SK-N-SH treated with all-trans-retinoic acid at 6 μM for 48 hours (cell line): Measurements from ENCODE around the gene OLFML2A.

Experiments used
- ATAC-seq: fragments of 200-7000 bp; cut with Tn5 transposase; 3 replicates; pipeline ENCODE4 v1.9.1; 2020; ENCODE audit warnings: mild to moderate bottlenecking, moderate library complexity
- ARNTL ChIP-seq: fragments of 450-650 bp; formaldehyde crosslinking; IDR thresholded peaks from 2 replicates; pipeline ENCODE4 v1.5.0; 2020; ENCODE audit warnings: low read depth, mild to moderate bottlenecking, moderate library complexity, borderline replicate concordance
- BACH2 ChIP-seq: fragments of 250-450 bp; sonication (Bioruptor Pico); IDR thresholded peaks from 2 replicates; pipeline ENCODE4 v1.9.0; 2021; ENCODE audit warnings: mild to moderate bottlenecking, borderline replicate concordance
- CSDC2 ChIP-seq: fragments of 250-450 bp; sonication (Bioruptor Pico); IDR thresholded peaks from 2 replicates; pipeline ENCODE4 v1.5.0; 2020; ENCODE audit warnings: mild to moderate bottlenecking, moderate library complexity
- ESRRG ChIP-seq: fragments of 250-450 bp; sonication (Bioruptor Pico); IDR thresholded peaks from 2 replicates; pipeline ENCODE4 v1.6.1; 2021; ENCODE audit warnings: mild to moderate bottlenecking
- GLIS3 ChIP-seq: fragments of 250-450 bp; sonication (Bioruptor Pico); IDR thresholded peaks from 2 replicates; pipeline ENCODE4 v1.5.0; 2020; ENCODE audit warnings: mild to moderate bottlenecking, moderate library complexity
- ISL1 ChIP-seq: fragments of 250-450 bp; sonication (Bioruptor Pico); IDR thresholded peaks from 2 replicates; pipeline ENCODE4 v2.1.2; 2022; ENCODE audit warnings: mild to moderate bottlenecking, moderate library complexity
- OSR1 ChIP-seq: fragments of 250-450 bp; sonication (Bioruptor Pico); IDR thresholded peaks from 2 replicates; pipeline ENCODE4 v1.8.0; 2022; ENCODE audit warnings: moderate library complexity, mild to moderate bottlenecking, inconsistent platforms
- PPARA ChIP-seq: fragments of 250-450 bp; sonication (Bioruptor Pico); IDR thresholded peaks from 2 replicates; pipeline ENCODE4 v1.5.0; 2020; ENCODE audit warnings: mild to moderate bottlenecking, borderline replicate concordance
- RARB ChIP-seq: fragments of 250-450 bp; sonication (Bioruptor Pico); IDR thresholded peaks from 2 replicates; pipeline ENCODE4 v1.8.0; 2021; ENCODE audit warnings: mild to moderate bottlenecking, moderate library complexity
- TCF4 ChIP-seq: fragments of 250-450 bp; sonication (Bioruptor Pico); IDR thresholded peaks from 2 replicates; pipeline ENCODE4 v1.8.0; 2021; ENCODE audit warnings: mild to moderate bottlenecking, moderate library complexity, borderline replicate concordance
- TOX ChIP-seq: fragments of 250-450 bp; sonication (Bioruptor Pico); IDR thresholded peaks from 2 replicates; pipeline ENCODE4 v1.8.0; 2021; ENCODE audit warnings: mild to moderate bottlenecking, moderate library complexity, borderline replicate concordance
- ZC3H10 ChIP-seq: fragments of 250-450 bp; sonication (Bioruptor Pico); IDR thresholded peaks from 2 replicates; pipeline ENCODE4 v1.5.1; 2021; ENCODE audit warnings: mild to moderate bottlenecking, moderate library complexity
- ZFP30 ChIP-seq: fragments of 450-650 bp; formaldehyde crosslinking; IDR thresholded peaks from 2 replicates; pipeline ENCODE4 v1.5.0; 2022; ENCODE audit warnings: mild to moderate bottlenecking, moderate library complexity
- ZNF565 ChIP-seq: fragments of 450-650 bp; formaldehyde crosslinking; conservative IDR thresholded peaks from 2 replicates; pipeline ENCODE4 v1.5.0; 2020; ENCODE audit warnings: low read depth, mild to moderate bottlenecking, moderate library complexity
- ZNF70 ChIP-seq: fragments of 450-650 bp; formaldehyde crosslinking; IDR thresholded peaks from 2 replicates; pipeline ENCODE4 v1.5.0; 2020; ENCODE audit warnings: mild to moderate bottlenecking, moderate library complexity
- ZNF8 ChIP-seq: fragments of 450-650 bp; formaldehyde crosslinking; IDR thresholded peaks from 2 replicates; pipeline ENCODE4 v1.5.0; 2020; ENCODE audit warnings: mild to moderate bottlenecking, moderate library complexity
- TF ChIP-seq, protein P1 (sequence below): fragments of 250-450 bp; sonication (Bioruptor Pico); IDR thresholded peaks from 2 replicates; pipeline ENCODE4 v1.5.1; 2020; ENCODE audit warnings: low read depth, mild to moderate bottlenecking, moderate library complexity
- TF ChIP-seq, protein P2 (sequence below): fragments of 250-450 bp; sonication (Bioruptor Pico); IDR thresholded peaks from 2 replicates; pipeline ENCODE4 v1.8.0; 2020; ENCODE audit warnings: mild to moderate bottlenecking, moderate library complexity, borderline replicate concordance
- TF ChIP-seq, protein P3 (sequence below): fragments of 250-450 bp; sonication (Bioruptor Pico); IDR thresholded peaks from 2 replicates; pipeline ENCODE4 v1.8.0; 2021; ENCODE audit warnings: low read depth, mild to moderate bottlenecking, moderate library complexity, borderline replicate concordance
- TF ChIP-seq, protein P4 (sequence below): fragments of 250-450 bp; sonication (Bioruptor Pico); IDR thresholded peaks from 2 replicates; pipeline ENCODE4 v1.5.1; 2021; ENCODE audit warnings: mild to moderate bottlenecking, moderate library complexity
- TF ChIP-seq, protein P5 (sequence below): fragments of 250-450 bp; sonication (Bioruptor Pico); IDR thresholded peaks from 2 replicates; pipeline ENCODE4 v1.5.0; 2020; ENCODE audit warnings: mild to moderate bottlenecking, moderate library complexity

Gene OLFML2A

DNA sequence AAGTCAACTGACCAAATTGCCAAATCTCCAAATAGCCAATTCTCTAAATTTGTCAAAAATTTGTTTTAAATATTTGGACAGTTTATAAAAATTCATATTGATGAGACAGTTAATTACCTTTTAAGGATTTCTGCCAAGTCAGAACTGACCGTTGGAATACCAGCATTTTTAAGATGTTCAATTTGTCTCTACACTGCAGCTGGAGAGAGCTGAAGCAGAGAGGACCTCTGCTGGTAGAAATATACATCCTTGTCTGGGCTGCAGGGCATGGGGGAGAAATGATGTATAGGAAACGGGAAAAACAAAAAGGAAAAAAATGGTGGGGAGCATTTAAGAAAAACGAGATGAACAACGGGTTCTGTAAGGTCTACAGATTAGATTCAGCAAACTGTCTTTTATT is 22.6 kb upstream of the OLFML2A start:
- TF ChIP-seq PPARA (CRISPR knock-in tag) = no peak
- TF ChIP-seq, protein P1, sequence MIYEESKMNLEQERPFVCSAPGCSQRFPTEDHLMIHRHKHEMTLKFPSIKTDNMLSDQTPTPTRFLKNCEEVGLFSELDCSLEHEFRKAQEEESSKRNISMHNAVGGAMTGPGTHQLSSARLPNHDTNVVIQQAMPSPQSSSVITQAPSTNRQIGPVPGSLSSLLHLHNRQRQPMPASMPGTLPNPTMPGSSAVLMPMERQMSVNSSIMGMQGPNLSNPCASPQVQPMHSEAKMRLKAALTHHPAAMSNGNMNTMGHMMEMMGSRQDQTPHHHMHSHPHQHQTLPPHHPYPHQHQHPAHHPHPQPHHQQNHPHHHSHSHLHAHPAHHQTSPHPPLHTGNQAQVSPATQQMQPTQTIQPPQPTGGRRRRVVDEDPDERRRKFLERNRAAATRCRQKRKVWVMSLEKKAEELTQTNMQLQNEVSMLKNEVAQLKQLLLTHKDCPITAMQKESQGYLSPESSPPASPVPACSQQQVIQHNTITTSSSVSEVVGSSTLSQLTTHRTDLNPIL = no peak
- TF ChIP-seq ZC3H10 (CRISPR knock-in tag) = no peak
- no peak for TF ChIP-seq ARNTL (CRISPR knock-in tag)
- no peak for TF ChIP-seq CSDC2 (CRISPR knock-in tag)
- TF ChIP-seq, protein P2, sequence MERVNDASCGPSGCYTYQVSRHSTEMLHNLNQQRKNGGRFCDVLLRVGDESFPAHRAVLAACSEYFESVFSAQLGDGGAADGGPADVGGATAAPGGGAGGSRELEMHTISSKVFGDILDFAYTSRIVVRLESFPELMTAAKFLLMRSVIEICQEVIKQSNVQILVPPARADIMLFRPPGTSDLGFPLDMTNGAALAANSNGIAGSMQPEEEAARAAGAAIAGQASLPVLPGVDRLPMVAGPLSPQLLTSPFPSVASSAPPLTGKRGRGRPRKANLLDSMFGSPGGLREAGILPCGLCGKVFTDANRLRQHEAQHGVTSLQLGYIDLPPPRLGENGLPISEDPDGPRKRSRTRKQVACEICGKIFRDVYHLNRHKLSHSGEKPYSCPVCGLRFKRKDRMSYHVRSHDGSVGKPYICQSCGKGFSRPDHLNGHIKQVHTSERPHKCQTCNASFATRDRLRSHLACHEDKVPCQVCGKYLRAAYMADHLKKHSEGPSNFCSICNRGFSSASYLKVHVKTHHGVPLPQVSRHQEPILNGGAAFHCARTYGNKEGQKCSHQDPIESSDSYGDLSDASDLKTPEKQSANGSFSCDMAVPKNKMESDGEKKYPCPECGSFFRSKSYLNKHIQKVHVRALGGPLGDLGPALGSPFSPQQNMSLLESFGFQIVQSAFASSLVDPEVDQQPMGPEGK (CRISPR knock-in tag) = no peak
- peak; percentile 85 for ATAC-seq

DNA sequence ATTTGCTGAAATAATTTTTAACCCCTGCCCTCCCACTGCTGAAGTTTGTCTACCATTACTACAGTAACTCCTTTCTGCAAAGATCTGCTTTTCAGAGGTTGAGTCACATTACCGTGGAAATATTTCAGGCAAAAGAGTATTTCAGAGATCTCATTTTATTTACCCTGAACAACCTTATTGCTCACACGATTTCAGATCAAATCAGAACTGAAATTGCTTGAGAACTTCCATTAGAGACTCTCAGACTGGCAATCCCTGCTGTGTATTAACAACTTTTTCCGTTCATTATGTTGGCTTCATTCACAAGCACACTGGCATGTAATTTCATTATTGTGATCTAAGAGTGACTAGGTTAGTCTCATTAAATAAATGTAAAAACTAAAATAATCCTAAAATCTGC is 21.9 kb upstream of the OLFML2A start:
- TF ChIP-seq ESRRG (CRISPR knock-in tag) (no peak), ZNF70 (CRISPR knock-in tag) (no peak), ZFP30 (no peak), PPARA (CRISPR knock-in tag) (no peak), BACH2 (CRISPR knock-in tag) (no peak), GLIS3 (no peak), ZNF565 (CRISPR knock-in tag) (no peak), RARB (CRISPR knock-in tag) (no peak), ZC3H10 (CRISPR knock-in tag) (no peak), ISL1 (CRISPR knock-in tag) (no peak), TOX (no peak), OSR1 (CRISPR knock-in tag) (no peak), TCF4 (CRISPR knock-in tag) (no peak), CSDC2 (CRISPR knock-in tag) (no peak), ZNF8 (CRISPR knock-in tag) (no peak), ARNTL (CRISPR knock-in tag) (no peak)
- TF ChIP-seq, protein P2 (CRISPR knock-in tag) = no peak
- TF ChIP-seq, protein P3, sequence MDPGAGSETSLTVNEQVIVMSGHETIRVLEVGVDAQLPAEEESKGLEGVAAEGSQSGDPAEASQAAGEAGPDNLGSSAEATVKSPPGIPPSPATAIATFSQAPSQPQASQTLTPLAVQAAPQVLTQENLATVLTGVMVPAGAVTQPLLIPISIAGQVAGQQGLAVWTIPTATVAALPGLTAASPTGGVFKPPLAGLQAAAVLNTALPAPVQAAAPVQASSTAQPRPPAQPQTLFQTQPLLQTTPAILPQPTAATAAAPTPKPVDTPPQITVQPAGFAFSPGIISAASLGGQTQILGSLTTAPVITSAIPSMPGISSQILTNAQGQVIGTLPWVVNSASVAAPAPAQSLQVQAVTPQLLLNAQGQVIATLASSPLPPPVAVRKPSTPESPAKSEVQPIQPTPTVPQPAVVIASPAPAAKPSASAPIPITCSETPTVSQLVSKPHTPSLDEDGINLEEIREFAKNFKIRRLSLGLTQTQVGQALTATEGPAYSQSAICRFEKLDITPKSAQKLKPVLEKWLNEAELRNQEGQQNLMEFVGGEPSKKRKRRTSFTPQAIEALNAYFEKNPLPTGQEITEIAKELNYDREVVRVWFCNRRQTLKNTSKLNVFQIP (CRISPR knock-in tag) = no peak
- ATAC-seq = no peak

DNA sequence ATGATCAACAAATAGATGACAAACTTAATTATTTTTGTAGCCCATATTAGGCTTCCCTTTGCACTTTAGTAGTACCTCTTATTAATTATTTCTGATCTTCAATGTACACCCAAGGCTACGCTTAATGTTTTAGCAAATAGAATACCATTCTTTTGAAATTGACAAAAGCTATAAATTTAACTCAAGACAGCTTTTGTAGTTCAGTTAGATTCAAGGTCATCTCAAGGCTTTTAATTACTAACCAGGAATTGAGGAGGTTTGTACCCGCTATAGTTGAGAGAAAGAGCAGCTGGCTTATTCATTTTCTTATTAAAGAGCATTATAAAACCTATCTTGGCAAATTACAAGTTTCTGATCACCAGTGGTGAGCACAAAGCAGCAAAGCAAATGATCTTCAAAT is 20.9 kb upstream of the OLFML2A start:
- TF ChIP-seq PPARA (CRISPR knock-in tag) (no peak), ZNF8 (CRISPR knock-in tag) (no peak), ISL1 (CRISPR knock-in tag) (no peak), ESRRG (CRISPR knock-in tag) (no peak), BACH2 (CRISPR knock-in tag) (no peak), ARNTL (CRISPR knock-in tag) (no peak), ZNF70 (CRISPR knock-in tag) (no peak), ZNF565 (CRISPR knock-in tag) (no peak), RARB (CRISPR knock-in tag) (no peak), TOX (no peak)
- TF ChIP-seq, protein P4, sequence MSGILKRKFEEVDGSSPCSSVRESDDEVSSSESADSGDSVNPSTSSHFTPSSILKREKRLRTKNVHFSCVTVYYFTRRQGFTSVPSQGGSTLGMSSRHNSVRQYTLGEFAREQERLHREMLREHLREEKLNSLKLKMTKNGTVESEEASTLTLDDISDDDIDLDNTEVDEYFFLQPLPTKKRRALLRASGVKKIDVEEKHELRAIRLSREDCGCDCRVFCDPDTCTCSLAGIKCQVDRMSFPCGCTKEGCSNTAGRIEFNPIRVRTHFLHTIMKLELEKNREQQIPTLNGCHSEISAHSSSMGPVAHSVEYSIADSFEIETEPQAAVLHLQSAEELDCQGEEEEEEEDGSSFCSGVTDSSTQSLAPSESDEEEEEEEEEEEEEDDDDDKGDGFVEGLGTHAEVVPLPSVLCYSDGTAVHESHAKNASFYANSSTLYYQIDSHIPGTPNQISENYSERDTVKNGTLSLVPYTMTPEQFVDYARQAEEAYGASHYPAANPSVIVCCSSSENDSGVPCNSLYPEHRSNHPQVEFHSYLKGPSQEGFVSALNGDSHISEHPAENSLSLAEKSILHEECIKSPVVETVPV (CRISPR knock-in tag) = no peak
- TF ChIP-seq, protein P5, sequence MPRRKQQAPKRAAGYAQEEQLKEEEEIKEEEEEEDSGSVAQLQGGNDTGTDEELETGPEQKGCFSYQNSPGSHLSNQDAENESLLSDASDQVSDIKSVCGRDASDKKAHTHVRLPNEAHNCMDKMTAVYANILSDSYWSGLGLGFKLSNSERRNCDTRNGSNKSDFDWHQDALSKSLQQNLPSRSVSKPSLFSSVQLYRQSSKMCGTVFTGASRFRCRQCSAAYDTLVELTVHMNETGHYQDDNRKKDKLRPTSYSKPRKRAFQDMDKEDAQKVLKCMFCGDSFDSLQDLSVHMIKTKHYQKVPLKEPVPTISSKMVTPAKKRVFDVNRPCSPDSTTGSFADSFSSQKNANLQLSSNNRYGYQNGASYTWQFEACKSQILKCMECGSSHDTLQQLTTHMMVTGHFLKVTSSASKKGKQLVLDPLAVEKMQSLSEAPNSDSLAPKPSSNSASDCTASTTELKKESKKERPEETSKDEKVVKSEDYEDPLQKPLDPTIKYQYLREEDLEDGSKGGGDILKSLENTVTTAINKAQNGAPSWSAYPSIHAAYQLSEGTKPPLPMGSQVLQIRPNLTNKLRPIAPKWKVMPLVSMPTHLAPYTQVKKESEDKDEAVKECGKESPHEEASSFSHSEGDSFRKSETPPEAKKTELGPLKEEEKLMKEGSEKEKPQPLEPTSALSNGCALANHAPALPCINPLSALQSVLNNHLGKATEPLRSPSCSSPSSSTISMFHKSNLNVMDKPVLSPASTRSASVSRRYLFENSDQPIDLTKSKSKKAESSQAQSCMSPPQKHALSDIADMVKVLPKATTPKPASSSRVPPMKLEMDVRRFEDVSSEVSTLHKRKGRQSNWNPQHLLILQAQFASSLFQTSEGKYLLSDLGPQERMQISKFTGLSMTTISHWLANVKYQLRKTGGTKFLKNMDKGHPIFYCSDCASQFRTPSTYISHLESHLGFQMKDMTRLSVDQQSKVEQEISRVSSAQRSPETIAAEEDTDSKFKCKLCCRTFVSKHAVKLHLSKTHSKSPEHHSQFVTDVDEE (CRISPR knock-in tag) = no peak
- TF ChIP-seq, protein P1 = no peak
- TF ChIP-seq, all 23 proteins: peak for 0
- ATAC-seq = no peak
